DMS79 (cell line): Measurements from ENCODE around the gene AGBL4.

ENCODE experiments used
- DNase-seq: peaks from one replicate; lab custom pipeline; 2025; lab: John Stamatoyannopoulos, UW

AGBL4 gene

DNA sequence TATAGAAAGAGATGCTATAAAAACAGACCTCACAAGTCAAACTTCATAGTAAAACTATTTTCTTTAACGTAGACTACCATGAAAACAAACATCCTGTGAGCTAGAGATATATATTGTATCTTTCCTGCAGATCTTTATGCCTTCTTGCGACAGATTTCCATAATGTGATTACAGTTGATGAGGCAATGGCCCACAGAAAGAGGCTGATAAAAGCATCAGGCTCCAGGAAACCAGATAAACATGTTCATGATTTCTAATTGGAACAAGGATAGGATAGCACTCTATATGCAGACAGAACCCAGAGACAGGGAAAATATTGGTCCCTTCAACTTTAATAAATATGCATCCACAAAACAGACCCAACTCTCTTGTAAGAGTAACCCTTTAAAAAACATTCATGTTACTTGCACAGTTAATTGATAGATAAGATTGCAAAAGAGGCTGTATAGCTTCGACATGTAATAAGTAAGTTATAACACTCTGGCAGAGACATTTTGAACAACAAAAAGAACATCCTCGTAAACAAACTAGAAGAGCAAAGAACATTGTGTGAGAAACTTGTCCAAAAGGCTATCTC, 329.4 kb downstream of the AGBL4 start:
- no peak for DNase-seq

DNA sequence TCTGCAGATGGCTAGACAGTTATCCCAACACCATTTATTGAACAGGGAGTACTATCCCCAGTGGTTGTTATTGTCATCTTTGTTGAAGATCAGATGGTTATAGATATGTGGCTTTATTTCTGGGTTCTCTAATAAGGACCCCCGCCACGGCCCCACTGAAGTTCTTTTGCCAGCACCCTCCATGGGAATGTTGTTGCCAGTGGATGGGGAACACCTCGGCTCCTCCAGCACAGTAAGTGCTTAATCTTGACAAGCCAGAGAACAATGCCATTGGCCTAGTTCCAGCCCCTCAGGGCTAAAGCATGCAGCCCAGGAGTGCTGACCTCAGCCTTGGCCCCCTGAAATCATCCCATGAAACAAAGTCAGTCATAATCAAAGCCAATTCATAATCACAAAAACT, 337.6 kb downstream of the AGBL4 start:
- DNase-seq: peak; percentile 35

DNA sequence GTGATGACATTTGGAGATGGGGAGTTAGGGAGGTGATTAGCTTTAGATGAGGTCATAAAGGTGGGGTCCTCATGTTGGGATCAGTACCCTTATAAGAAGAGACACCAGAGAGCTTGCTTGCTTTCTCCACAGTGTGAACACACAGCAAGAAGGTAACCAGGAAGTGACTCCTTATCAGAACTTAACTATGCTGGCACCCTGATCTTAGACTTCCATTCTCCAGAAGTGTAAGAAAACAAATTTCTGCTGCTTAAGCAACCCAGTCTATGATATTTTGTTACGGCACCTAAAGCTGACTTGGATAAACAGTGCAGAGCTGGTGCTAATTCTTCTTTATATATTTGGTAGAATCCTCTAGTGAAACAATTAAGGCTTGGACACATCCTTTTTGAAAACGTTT, 346.0 kb downstream of the AGBL4 start:
- DNase-seq: no peak

DNA sequence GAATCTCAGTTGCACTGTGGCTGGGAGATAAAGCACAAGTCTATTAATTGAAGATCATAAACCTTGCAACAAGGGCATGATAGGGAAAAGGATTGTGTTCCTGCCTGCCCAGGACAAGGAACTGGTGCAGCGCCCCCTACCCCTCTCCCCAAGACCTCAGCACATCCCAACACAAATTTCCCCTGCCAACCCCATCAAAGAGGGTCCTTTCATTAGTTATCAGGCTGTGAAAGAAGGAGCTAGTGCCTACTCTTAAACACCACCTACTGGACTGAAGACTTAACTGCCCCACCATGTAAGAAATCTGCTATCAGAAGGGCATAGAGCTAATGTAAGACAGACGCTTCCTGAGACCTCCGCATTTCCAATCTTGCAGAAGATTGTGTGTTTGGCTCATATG, 372.6 kb downstream of the AGBL4 start:
- DNase-seq: no peak

DNA sequence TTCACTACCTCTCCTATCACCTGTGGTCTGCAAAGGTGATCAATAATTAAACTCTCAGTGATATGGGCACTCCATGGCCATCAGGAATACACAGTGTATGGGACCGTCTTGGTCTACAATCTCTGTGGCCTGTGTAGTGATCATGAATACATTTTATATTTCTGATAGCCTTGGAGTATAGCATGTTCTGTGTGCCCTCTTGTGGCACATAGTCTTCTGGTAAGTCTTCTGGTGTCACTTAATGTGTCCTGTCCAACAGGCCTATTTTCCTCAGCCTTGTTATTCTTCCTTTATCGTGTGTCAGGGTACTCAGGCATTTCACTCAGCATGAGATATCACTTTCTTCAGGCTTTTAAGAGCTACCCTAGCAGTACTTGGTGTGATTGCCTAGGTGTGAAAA, 393.6 kb downstream of the AGBL4 start:
- peak; percentile 61 for DNase-seq

DNA sequence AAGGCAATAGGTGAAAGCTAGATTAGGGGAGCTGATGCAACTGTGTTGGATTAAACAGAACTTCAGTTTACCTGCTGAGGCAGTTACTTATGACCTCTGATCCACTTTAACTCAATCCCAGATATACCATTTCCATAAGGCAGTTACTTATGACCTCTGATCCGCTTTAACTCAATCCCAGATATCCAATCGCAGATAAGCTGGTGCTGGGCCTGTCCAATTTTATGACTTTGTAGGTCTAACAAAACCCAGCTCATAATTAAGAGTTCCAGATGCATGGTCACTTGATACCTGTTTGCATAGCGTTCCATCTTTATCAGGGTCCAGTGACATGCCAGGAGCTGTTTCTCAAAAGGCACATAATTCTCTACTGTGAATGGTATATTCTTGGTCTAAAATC, 396.0 kb downstream of the AGBL4 start:
- DNase-seq: no peak

DNA sequence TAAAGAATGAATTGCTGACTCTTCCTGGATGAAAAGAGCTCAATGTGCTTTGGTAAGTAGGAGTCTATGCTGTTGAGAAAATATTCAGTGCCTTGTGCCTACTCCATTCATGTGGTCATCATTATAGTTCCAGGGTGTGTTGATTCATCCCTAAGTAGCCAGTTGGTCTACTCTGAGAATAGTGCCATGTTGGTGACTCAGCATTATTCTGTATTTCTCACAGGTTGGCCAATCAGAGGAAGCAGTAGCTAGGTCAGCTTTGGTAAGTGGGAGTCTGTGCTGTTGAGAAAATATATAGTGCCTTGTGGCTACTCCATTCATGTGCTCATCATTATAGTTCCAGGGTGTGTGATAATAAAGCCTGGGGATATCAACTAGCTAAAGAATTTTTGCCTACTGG, 397.3 kb downstream of the AGBL4 start:
- DNase-seq: no peak

DNA sequence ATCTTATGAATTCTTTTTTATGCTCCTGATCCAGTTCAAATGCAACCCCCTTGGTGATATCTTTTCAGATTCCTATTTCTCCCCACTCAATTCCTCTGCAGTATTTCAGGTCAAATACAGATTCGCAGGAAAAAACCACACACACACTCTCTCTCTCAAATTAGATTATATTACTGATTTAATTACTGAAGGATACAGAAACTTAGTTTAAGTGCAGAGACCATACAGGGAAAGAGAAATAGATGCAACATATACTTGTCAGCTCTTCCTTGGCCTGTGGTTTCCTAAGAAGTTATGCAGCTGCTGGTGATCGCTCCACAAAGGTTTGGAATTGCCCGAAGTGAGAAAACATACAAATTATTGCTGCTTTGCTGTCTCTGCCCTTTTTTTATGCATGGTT, 400.9 kb downstream of the AGBL4 start:
- no peak for DNase-seq

DNA sequence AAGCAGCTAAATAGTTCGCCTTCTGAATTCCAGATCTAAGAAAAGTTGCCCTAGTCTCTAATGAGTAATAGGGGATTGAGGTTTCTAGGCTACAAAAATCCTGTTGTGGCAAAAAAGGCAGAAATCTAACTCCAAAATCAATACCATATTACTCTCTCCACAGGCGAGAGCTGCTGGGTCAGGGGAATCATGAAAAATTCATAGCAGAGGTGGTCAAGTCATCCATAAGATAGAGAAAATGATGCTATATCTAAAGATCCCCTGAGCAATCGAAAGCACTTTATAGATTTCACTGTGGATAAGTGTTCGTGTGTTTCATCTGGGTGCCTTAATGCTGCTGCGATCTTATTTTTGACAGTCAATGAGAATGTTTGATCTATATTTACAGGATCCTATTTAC, 417.7 kb downstream of the AGBL4 start:
- DNase-seq: no peak

DNA sequence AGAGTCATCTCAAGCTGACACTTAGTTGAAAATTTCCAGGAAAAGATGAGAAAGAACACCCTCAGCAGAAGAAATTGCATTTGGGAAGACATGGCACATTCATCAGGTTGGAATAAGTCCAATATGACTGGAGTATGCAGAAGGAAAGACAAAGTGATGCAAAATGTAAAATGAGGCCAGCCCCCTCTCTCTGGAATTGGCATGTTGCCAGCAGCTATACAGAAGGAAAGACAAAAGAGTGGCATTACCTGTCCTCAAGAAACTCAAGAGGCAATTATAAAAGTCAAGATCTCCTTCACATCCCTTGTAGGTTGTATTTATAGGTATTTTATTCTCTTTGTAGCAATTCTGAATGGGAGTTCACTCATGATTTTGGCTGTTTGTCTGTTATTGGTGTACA, 426.3 kb downstream of the AGBL4 start:
- peak; percentile 96 for DNase-seq

DNA sequence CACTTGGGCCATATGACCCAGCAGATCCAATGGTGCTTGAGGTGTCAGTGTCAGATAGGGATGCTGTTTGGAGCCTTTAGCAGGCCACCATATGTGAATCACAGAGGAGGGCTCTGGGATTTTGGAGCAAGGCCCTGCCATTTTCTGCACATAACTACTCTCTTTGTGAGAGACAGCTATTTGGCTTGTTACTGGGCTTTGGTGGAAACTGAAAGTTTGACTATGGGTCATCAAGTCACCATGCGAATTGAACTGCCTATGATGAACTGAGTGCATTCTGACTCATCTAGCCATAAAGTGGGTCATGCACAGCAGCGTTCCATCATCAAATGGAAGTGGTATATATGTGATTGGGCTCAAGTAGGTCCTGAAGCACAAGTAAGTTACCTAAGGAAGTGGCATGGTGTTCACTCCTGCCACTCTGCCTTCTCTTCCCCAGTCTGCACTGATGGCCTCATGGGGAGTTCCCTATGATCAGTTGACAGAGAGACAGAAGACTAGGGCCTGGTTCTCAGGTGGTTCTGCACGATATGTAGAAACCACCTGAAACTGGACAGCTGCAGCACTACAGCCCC, 447.3 kb downstream of the AGBL4 start:
- DNase-seq: no peak

DNA sequence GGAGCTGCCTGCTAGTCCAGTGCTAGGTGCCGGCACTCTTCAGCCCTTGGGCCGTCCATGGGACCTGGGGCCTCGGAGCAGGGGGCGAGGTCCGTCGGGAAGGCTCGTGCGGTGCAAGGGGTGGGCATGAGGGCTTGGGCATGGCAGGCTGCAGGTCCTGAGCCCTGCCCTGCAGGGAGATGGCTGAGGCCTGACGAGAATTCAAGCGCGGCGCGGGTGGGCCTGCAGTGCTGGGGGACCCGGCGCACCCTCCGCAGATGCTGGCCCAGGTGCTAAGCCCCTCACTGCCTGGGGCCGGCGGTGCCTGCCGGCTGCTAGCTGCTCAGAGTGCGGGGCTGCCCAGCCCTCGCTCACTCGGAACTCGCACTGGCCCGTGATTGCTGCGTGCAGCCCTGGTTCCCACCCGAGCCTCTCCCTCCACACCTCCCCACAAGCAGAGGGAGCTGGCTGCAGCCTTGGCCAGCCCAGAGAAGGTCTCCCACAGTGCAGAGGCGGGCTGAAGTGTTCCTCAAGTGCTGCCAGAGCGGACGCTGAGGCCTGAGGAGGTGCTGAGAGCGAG, 467.0 kb downstream of the AGBL4 start:
- no peak for DNase-seq

DNA sequence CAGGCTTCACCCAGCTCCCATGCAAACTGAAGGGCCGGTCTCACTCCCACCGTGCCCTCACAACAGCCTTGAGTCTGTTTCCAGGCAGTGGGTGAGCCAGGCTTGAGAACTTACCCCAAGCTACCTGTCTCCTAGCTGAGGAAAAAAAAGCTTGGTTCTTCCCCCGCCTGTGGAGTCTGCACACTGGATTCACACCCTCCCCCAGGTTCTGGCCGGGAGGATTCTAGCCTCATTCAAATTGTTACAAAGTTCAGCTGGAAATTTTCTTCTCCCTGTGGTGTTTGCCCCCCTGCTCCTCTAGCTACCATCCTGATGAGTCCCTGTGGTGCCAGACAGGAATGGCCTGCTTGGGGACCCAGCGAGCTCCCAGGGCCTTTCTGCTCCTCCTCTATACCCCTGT, 471.7 kb downstream of the AGBL4 start:
- no peak for DNase-seq

DNA sequence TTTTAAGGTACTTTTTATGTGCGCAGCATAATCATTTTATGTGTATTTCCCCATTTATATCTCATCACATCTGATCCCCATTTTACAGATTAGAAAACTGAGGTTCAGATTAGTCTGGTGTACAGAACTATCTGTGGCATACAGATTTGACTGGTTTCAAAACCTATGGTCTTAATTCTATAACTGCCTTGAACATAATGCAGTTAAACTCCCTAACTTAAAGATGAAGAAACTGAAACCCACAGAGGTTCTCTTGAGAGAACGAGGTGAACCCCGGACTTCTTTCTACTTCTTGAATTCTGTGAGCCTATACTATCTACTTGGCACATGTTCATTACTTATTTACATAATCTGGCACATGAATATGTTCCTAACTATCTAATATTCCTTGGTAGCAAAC, 479.1 kb downstream of the AGBL4 start:
- DNase-seq: no peak

DNA sequence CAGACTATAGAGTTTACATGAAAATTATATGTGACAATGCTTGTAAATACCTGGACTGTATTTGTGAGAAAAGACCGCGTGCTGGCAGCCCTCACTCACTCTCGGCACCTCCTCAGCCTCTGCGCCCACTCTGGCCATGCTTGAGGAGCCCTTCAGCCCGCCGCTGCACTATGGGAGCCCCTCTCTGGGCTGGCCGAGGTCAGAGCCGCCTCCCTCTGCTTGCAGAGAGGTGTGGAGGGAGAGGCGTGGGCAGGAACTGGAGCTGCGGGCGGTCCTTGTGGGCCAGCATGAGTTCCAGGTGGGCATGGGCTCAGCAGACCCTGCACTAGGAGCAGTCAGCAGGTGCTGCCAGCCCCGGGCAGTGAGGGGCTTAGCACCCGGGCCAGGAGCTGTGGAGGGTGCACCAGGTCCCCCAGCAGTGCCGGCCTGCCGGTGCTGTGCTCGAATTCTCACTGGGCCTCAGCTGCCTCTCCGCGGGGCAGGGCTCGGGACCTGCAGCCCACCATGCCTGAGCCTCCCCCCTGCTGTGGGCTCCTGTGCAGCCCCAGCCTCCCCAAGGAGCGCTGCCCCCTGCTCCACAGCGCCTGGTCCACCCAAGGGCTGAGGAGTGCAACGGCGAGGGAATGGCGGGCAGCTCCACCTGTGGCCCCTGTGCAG, 482.5 kb downstream of the AGBL4 start:
- DNase-seq: no peak

DNA sequence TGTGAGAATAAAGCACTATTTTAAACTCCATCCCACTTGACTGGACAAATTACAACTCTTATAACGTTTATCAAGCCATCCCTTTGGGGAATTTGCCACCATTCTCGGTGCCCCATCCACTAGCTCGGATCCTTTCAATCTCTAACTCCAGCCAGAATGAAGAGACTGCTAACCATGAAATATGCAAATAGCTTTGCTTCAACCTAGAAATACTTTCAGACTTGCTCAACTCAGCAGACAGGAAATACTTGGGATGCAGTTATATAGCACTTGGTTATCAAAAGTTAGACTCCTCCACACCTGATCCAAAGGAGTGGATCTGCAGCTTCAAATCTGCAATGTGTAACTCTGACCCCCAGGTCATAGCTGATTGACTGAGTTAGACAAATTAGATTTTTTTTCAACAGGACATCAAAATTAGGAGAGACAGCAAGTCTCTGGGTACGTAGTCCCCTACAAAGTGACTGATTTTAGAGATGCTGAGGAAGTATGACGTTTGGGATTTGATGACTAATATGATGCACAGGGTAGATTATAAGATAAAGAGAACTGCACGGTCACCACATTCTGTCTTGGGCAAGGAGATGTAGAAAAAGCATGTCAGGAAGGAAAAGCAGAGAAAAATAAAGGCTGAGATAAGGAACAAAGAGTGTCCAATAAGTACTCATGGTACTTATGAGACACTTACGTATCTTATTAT, 496.0 kb downstream of the AGBL4 start:
- no peak for DNase-seq

DNA sequence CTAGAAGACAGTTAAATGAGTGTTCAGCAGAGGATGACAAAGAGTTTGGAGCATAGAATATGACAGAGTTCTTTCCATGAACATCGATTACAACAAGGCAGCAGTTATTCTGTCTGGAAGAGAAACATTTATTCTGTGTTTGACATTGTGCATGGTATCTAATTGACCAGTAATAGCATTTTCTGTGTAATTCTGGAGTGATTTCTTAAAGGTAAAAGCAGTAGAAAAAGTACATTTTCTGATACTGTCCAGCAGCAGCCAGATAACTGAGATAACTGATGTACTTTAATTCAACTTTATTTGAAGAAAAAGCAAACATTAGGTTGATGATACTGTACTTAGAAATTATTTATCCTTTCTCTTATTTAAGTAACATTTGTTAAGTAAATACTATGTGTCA, 497.1 kb downstream of the AGBL4 start:
- no peak for DNase-seq

DNA sequence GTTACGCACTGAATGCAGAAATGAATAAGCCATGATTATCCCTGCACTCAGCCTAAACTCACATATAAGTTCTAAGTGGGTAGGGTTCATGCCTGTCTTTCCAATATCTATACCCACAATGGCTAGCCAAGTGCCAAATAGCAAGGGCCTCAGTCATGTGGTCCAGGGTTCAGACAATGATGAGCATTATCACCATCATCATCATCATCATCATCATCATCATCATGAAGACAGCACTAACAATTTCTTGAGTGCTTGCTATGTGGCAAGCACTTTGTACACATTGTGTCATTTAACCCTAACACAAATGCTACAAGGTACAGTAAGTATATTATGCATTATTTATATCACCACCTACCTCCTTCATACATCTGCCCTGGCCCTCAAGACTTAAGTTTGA, 500.0 kb downstream of the AGBL4 start:
- DNase-seq: no peak

DNA sequence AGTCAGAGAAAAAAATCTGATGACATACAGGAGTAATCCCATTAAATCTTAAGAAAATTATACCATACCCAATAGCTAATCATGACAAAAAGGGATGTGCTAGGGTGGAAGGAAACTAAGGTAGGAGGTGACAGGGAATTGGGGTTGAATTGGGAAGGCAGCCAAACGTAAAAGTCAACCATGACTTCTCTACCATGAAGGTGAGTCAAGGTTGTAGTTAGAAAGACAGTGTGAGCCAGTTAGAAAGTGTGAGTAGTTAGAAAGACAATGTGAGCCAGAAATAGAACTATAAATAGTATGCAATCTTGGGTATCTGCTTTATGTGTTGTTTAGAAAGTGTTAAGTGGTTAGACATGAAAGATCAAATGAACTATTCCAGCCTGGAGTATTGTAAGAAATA, 556.8 kb downstream of the AGBL4 start:
- no peak for DNase-seq

DNA sequence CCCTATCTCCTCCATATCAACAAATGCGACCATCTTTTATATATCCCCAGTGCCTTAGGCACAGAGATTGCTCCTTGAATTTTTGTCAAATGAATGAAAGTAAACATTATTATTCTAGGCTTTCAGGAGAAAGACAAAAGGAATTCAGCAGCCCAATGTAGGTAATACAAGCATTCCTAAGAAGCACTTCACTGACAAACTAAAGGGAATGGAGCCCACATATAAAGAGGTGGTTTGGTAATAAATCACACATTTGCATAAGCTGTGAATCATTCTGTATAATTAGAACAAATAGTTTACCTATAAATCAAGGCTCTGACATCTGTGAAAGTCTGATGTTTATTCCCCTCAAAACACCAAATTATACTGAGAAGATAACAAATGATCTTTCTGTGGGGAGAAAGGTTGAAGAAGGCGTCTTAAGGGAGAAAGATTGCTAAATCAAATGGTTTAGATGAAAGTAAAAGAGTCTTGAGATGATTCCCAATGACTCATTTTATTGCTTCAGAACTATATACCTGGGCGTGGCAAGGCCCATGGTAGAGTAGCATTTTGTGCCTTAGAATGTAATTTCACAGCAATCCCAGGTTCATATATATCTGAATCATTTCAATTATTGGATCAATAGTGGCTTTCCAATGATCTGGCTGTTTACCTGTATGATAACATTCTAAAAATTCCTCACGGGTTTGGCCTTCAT, 558.1 kb downstream of the AGBL4 start:
- no peak for DNase-seq

DNA sequence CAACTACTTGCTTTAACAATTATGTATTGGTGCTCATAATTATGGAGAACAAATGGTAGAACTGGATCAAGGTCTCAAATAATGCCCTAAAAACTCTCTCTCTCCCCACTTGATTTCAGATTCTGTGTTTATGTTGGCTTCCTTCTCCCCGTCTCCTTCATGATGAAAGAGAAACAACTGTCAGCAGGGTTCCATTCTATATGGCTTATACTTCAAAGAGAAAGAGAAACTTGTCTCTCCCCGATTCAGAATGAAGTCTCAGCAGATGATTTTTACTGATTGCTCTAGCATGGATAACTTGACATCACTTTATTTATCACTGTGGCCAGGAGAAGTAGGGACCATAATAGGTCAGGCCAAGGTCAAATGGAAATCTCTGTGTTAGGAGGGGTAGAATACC, 575.6 kb downstream of the AGBL4 start:
- no peak for DNase-seq

DNA sequence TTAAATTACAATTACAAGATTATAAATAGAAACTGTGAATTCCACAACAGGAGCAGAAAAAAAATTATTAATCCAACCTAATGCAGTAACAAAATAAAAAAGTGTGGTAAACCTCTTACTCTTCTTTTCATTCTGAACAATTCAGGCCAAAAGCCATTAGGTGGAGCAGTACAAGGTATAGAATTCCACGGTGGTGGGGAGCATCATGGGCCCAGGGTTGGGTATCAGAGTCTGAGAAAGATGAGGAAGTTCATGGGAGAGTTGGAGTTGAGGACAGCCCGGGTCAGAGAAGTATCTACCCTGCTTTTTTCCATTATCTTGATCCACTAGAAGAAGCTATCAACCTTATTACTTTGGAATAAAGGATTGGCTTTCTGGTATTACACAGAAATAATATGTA, 586.9 kb downstream of the AGBL4 start:
- DNase-seq: no peak
